KMS-11 (cell line): ENCODE results near the gene SCMH1.

Source experiments
- H2AFZ ChIP-seq: fragments of 200-600 bp; sonication (generic); 2 replicates; pipeline ENCODE4 v1.6.1; 2016; ENCODE audit warnings: antibody characterized with exemption, mixed run types, low read depth
- H3K27ac ChIP-seq: fragments of 200-600 bp; sonication (generic); 2 replicates; pipeline ENCODE4 v1.6.1; 2016; ENCODE audit warnings: mild to moderate bottlenecking, mixed run types
- H3K27me3 ChIP-seq: fragments of 200-600 bp; sonication (generic); 2 replicates; pipeline ENCODE4 v1.6.1; 2017; ENCODE audit warnings: mild to moderate bottlenecking, low read depth, mixed run types, moderate library complexity; ENCODE audit not compliant: insufficient read depth
- H3K36me3 ChIP-seq: fragments of 200-600 bp; sonication (generic); 2 replicates; pipeline ENCODE4 v1.6.1; 2017; ENCODE audit warnings: mild to moderate bottlenecking, mixed run types; ENCODE audit not compliant: insufficient read depth
- H3K4me1 ChIP-seq: fragments of 200-600 bp; sonication (generic); 2 replicates; pipeline ENCODE4 v1.6.1; 2016; ENCODE audit warnings: mild to moderate bottlenecking, low read depth, mixed run types; ENCODE audit not compliant: poor library complexity, severe bottlenecking
- H3K4me2 ChIP-seq: fragments of 200-600 bp; sonication (generic); 2 replicates; pipeline ENCODE4 v1.7.0; 2016; ENCODE audit warnings: mild to moderate bottlenecking, mixed run types
- H3K4me3 ChIP-seq: fragments of 200-600 bp; sonication (generic); IDR thresholded peaks from 2 replicates; pipeline ENCODE4 v1.6.1; 2017; ENCODE audit warnings: low read depth, low read length, mixed read lengths; ENCODE audit not compliant: insufficient read depth
- H3K79me2 ChIP-seq: fragments of 200-600 bp; sonication (generic); 2 replicates; pipeline ENCODE4 v1.6.1; 2016; ENCODE audit warnings: low read depth, mixed run types; ENCODE audit not compliant: insufficient read depth
- H3K9ac ChIP-seq: fragments of 200-600 bp; sonication (generic); 2 replicates; pipeline ENCODE4 v1.6.1; 2016; ENCODE audit warnings: mild to moderate bottlenecking, mixed run types
- H4K20me1 ChIP-seq: fragments of 200-600 bp; sonication (generic); 2 replicates; pipeline ENCODE4 v1.6.1; 2016; ENCODE audit warnings: mild to moderate bottlenecking, mixed run types; ENCODE audit not compliant: insufficient read depth
- TF ChIP-seq, protein P1 (sequence below): fragments of 200-600 bp; sonication (generic); conservative IDR thresholded peaks from 2 replicates; pipeline ENCODE4 v1.6.1; 2017; ENCODE audit warnings: low read depth, mild to moderate bottlenecking, antibody characterized with exemption, low read length, moderate library complexity, mixed read lengths

The SCMH1 gene

DNA sequence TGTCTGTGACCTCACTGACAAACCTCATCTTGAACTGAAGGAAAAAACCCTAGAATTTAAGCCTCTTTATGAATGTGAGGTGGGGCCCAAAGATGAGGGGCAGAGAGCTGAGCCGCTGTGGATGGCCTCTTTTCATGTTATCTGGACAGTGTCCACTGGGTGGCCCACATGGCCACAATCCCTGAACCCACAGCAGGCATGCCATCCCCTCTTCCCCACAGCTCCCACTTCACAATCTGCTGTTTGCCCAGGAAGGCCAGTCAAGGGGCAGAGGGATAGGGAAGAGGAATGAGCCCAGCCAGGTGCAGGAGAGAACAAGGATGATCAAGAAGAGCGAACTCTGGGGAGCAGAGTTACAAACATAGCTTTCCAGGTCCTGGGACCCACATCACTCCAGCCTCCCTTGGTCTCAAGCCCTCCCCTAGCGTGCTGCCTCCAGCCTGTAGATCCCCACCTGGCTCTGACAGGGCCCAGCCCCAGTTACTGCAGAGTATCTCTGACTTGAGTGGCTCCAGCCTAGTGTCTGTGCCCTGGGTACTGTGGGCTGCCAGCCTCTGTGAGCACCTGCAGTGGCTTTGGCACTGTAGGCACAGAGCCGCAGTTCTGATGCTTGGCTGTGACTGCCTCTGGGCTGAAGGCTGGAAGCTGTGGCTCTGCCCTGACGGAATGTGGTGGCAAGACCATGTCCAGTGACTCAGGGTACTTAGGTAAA is 218.7 kb downstream of the SCMH1 start:
- Histone ChIP-seq H4K20me1 (no peaks in the 10 kb centered on the region), H3K4me2 (no peak overlapping the region), H2AFZ (no peak overlapping the region), H3K27ac (no peak overlapping the region), H3K4me3 (no peak overlapping the region), H3K27me3 (no peaks in the 10 kb centered on the region), H3K4me1 (no peaks in the 10 kb centered on the region), H3K79me2 (no peaks in the 10 kb centered on the region), H3K9ac (no peak overlapping the region), H3K36me3 (no peaks in the 10 kb centered on the region)
- TF ChIP-seq, protein P1, sequence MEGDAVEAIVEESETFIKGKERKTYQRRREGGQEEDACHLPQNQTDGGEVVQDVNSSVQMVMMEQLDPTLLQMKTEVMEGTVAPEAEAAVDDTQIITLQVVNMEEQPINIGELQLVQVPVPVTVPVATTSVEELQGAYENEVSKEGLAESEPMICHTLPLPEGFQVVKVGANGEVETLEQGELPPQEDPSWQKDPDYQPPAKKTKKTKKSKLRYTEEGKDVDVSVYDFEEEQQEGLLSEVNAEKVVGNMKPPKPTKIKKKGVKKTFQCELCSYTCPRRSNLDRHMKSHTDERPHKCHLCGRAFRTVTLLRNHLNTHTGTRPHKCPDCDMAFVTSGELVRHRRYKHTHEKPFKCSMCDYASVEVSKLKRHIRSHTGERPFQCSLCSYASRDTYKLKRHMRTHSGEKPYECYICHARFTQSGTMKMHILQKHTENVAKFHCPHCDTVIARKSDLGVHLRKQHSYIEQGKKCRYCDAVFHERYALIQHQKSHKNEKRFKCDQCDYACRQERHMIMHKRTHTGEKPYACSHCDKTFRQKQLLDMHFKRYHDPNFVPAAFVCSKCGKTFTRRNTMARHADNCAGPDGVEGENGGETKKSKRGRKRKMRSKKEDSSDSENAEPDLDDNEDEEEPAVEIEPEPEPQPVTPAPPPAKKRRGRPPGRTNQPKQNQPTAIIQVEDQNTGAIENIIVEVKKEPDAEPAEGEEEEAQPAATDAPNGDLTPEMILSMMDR: no peak

DNA sequence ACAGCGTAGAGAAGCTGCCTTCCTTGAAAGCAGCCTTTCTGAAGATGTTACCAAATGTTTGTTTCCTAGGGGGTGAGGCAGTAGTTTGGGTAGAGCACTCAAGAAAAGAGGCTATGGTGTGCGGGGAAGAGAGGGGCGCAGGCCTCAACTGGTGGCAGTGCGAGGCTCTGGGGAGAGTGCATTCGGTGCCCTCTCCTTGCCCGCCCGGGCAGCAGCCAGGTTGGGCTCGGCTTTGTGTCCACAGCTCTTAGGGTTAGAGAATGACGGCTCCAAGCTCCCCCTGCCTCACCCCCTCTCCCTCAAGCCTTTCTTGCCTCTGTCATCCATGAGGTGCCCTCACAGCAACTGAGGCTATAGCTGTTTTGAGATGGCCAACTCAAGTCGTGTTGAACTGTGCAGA is 219.7 kb downstream of the SCMH1 start:
- Histone ChIP-seq H3K27ac (no peak overlapping the region), H3K36me3 (no peaks in the 10 kb centered on the region)

DNA sequence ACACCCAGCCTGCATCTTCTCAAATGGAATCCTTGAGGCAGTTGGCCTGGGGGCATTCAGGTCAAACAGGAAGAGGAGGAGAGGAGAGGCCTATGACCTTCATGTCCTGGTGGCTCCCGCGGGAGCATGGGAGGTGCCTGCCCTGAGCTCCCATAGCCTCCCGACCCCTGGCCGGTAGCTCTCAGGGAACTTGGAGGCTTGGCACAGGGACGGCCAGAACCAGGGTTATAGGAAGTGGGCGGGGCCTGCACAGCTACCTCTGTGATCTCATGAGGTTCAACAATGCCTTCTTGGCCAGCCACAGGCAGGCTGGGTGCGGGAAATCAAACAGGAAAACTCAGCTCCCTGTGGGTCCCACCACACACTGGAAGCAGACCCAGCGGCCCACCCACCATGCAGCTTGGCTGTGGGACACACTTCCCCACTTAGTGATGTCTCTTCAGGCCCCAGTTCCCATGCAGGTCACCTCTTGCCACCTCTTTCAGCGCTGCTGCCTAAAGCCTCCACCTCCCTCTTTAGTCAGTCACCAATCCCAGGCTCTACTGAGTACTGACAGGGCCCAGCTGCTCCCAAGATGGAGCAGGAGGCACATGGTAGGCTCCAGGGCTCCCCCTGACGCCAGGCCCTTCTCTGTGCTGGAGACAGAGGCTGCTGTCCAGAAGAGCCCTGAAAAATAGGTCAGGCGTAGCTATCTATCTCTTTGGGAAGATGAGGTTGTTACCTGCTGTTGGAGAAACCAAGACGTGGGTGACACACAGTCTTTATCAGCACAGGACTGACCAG is 220.4 kb downstream of the SCMH1 start, which contains the start of gene SLFNL1:
Gene SLFNL1 (minus strand): TSS at position 200 of the 783 bp plus-strand sequence. CDS start 1,065 bp downstream, outside the sequence.
- Histone ChIP-seq H3K4me3 (no peak within 1 kb of the TSS), H2AFZ (no peak within 1 kb of the TSS), H3K27me3 (no peaks in the 10 kb centered on the region), H3K4me2 (no peak within 1 kb of the TSS), H3K79me2 (no peaks in the 10 kb centered on the region), H3K9ac (no peak within 1 kb of the TSS), H3K4me1 (no peaks in the 10 kb centered on the region), H4K20me1 (no peaks in the 10 kb centered on the region), H3K27ac (no peak within 1 kb of the TSS), H3K36me3 (no peaks in the 10 kb centered on the region)
- TF ChIP-seq, protein P1: no peak

More for the DNA sequence above, 219.7 kb downstream of the SCMH1 start:
- no peak overlapping the region for H3K4me2 ChIP-seq
- H3K79me2 ChIP-seq: no peaks in the 10 kb centered on the region
- H3K27me3 ChIP-seq: no peaks in the 10 kb centered on the region
- H4K20me1 ChIP-seq: no peaks in the 10 kb centered on the region
- TF ChIP-seq, protein P1: no peak
- H2AFZ ChIP-seq: no peak overlapping the region
- H3K4me3 ChIP-seq: no peak overlapping the region
- no peak overlapping the region for H3K9ac ChIP-seq
- H3K4me1 ChIP-seq: no peaks in the 10 kb centered on the region

DNA sequence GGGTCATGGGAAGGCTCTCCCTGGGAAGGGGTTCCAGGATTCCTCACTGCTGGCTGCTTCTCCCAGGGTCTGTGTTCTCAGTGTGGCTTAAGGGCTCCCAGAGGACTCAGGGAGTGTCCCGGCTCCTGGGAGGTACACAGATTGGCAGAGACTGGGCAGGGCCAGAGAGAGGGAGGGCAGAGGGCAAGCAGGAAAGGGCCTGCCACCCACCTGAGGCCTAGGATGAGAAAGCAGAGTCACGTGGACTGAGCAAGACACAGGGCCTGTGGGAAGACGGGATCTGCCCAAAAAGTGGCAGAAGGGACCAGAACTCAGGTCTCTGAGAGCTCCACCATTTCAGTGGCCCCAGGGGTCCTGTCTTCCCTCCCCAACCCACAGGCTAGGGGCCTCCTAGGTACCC is 221.5 kb downstream of the SCMH1 start:
- no peak overlapping the region for H3K4me3 ChIP-seq
- H3K27me3 ChIP-seq: no peaks in the 10 kb centered on the region
- H3K27ac ChIP-seq: no peak overlapping the region
- H3K36me3 ChIP-seq: no peaks in the 10 kb centered on the region
- H4K20me1 ChIP-seq: no peaks in the 10 kb centered on the region
- no peak overlapping the region for H2AFZ ChIP-seq
- no peak overlapping the region for H3K9ac ChIP-seq
- TF ChIP-seq, protein P1: no peak
- H3K79me2 ChIP-seq: no peaks in the 10 kb centered on the region
- H3K4me2 ChIP-seq: no peak overlapping the region
- no peaks in the 10 kb centered on the region for H3K4me1 ChIP-seq
